ENCODE results near the gene HCAR3. TPM values are rescaled to one million over a fixed set of nuclear protein-coding genes. Genes with fewer than 3 reads are reported as not detected.
A peak's percentile ranks its signal among the peaks of the same experiment; 100 is the strongest.

The HCAR3 gene
- total RNA-seq, 1 experiment from 2014 or later: not detected

- TF ChIP-seq, protein P1, sequence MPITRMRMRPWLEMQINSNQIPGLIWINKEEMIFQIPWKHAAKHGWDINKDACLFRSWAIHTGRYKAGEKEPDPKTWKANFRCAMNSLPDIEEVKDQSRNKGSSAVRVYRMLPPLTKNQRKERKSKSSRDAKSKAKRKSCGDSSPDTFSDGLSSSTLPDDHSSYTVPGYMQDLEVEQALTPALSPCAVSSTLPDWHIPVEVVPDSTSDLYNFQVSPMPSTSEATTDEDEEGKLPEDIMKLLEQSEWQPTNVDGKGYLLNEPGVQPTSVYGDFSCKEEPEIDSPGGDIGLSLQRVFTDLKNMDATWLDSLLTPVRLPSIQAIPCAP (CRISPR knock-in tag; IDR thresholded peaks at IDR 0.05): no peak
- no peak for TF ChIP-seq NR3C1 (CRISPR knock-in tag; conservative IDR thresholded peaks at IDR 0.05; ENCODE audit: low read depth)
- no peak for TF ChIP-seq EMX1 (CRISPR knock-in tag; IDR thresholded peaks at IDR 0.05)
These were observed 36.7 kb upstream of the HCAR3 start (continued) for GRCh38 chr12:122753319-122753650.

GRCh38 chr12:122752464-122753318, 36.1 kb upstream of the HCAR3 start, which contains the start of gene DENR:
TSS of gene DENR (plus strand) at chr12:122752824. CDS start at chr12:122753702, 878 bp downstream.
- H3K4me3 Mint-ChIP-seq: peak within 1 kb of the TSS; percentile 97
- CTCF ChIA-PET: interaction anchor here (0.7 to 1.7 kb wide), 4 partner anchors 92 to 526 kb away, joined by 3 to 16 read pairs (median 4); no protein-coding TSS in a partner anchor
- peak; percentile 100 for DNase-seq (ENCODE audit: low spot score)
- peak within 1 kb of the TSS; percentile 99 for H3K27ac Mint-ChIP-seq
- POLR2A ChIA-PET: interaction anchor here (0.6 kb wide), 1 partner anchor 332 kb away, joined by 3 read pairs; no protein-coding TSS in a partner anchor
- peaks cover 35% of the 10 kb centered on the region for H3K4me1 Mint-ChIP-seq
- H3K27me3 Mint-ChIP-seq (ENCODE audit: low read depth): no peaks in the 10 kb centered on the region
- ATAC-seq: peak; percentile 87
- peaks cover 40% of the 10 kb centered on the region for H3K36me3 Mint-ChIP-seq
- peaks cover 4% of the 10 kb centered on the region for H3K9me3 Mint-ChIP-seq
- TF ChIP-seq, protein P2, sequence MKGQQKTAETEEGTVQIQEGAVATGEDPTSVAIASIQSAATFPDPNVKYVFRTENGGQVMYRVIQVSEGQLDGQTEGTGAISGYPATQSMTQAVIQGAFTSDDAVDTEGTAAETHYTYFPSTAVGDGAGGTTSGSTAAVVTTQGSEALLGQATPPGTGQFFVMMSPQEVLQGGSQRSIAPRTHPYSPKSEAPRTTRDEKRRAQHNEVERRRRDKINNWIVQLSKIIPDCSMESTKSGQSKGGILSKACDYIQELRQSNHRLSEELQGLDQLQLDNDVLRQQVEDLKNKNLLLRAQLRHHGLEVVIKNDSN (CRISPR knock-in tag; IDR thresholded peaks at IDR 0.05): peak; percentile 72
- TF ChIP-seq, protein P3, sequence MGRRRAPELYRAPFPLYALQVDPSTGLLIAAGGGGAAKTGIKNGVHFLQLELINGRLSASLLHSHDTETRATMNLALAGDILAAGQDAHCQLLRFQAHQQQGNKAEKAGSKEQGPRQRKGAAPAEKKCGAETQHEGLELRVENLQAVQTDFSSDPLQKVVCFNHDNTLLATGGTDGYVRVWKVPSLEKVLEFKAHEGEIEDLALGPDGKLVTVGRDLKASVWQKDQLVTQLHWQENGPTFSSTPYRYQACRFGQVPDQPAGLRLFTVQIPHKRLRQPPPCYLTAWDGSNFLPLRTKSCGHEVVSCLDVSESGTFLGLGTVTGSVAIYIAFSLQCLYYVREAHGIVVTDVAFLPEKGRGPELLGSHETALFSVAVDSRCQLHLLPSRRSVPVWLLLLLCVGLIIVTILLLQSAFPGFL (CRISPR knock-in tag; IDR thresholded peaks at IDR 0.05; ENCODE audit: borderline replicate concordance): no peak
- TF ChIP-seq MAX (CRISPR knock-in tag; IDR thresholded peaks at IDR 0.05) (peak; percentile 89), MXD4 (CRISPR knock-in tag; IDR thresholded peaks at IDR 0.05; ENCODE audit: borderline replicate concordance) (no peak), GRHL2 (CRISPR knock-in tag; IDR thresholded peaks at IDR 0.05; ENCODE audit: insufficient replicate concordance, severe bottlenecking) (no peak), NR3C1 (CRISPR knock-in tag; conservative IDR thresholded peaks at IDR 0.05; ENCODE audit: low read depth) (no peak), SMAD4 (CRISPR knock-in tag; IDR thresholded peaks at IDR 0.05) (no peak), MYBL2 (CRISPR knock-in tag; IDR thresholded peaks at IDR 0.05) (0 out of 2 replicates have a peak, but pooled peaks have one; percentile 32), SP1 (CRISPR knock-in tag; conservative IDR thresholded peaks at IDR 0.05) (peak; percentile 97), SMAD3 (CRISPR knock-in tag; IDR thresholded peaks at IDR 0.05; ENCODE audit: borderline replicate concordance) (peak; percentile 72; the same call in 1 of the 2 replicates), CTCF (IDR thresholded peaks at IDR 0.05) (peak; percentile 48; the same call in 1 of the 2 replicates), GABPB1 (CRISPR knock-in tag; IDR thresholded peaks at IDR 0.05) (peak; percentile 67)
- TF ChIP-seq, protein P4, sequence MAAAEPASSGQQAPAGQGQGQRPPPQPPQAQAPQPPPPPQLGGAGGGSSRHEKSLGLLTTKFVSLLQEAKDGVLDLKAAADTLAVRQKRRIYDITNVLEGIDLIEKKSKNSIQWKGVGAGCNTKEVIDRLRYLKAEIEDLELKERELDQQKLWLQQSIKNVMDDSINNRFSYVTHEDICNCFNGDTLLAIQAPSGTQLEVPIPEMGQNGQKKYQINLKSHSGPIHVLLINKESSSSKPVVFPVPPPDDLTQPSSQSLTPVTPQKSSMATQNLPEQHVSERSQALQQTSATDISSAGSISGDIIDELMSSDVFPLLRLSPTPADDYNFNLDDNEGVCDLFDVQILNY (CRISPR knock-in tag; IDR thresholded peaks at IDR 0.05): no peak; the same call in 1 of the 2 replicates
- TF ChIP-seq, protein P5, sequence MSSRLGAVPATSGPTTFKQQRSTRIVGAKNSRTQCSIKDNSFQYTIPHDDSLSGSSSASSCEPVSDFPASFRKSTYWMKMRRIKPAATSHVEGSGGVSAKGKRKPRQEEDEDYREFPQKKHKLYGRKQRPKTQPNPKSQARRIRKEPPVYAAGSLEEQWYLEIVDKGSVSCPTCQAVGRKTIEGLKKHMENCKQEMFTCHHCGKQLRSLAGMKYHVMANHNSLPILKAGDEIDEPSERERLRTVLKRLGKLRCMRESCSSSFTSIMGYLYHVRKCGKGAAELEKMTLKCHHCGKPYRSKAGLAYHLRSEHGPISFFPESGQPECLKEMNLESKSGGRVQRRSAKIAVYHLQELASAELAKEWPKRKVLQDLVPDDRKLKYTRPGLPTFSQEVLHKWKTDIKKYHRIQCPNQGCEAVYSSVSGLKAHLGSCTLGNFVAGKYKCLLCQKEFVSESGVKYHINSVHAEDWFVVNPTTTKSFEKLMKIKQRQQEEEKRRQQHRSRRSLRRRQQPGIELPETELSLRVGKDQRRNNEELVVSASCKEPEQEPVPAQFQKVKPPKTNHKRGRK (CRISPR knock-in tag; IDR thresholded peaks at IDR 0.05; ENCODE audit: borderline replicate concordance): no peak
- TF ChIP-seq, protein P6, sequence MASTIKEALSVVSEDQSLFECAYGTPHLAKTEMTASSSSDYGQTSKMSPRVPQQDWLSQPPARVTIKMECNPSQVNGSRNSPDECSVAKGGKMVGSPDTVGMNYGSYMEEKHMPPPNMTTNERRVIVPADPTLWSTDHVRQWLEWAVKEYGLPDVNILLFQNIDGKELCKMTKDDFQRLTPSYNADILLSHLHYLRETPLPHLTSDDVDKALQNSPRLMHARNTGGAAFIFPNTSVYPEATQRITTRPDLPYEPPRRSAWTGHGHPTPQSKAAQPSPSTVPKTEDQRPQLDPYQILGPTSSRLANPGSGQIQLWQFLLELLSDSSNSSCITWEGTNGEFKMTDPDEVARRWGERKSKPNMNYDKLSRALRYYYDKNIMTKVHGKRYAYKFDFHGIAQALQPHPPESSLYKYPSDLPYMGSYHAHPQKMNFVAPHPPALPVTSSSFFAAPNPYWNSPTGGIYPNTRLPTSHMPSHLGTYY (CRISPR knock-in tag; IDR thresholded peaks at IDR 0.05): no peak
- TF ChIP-seq, protein P7, sequence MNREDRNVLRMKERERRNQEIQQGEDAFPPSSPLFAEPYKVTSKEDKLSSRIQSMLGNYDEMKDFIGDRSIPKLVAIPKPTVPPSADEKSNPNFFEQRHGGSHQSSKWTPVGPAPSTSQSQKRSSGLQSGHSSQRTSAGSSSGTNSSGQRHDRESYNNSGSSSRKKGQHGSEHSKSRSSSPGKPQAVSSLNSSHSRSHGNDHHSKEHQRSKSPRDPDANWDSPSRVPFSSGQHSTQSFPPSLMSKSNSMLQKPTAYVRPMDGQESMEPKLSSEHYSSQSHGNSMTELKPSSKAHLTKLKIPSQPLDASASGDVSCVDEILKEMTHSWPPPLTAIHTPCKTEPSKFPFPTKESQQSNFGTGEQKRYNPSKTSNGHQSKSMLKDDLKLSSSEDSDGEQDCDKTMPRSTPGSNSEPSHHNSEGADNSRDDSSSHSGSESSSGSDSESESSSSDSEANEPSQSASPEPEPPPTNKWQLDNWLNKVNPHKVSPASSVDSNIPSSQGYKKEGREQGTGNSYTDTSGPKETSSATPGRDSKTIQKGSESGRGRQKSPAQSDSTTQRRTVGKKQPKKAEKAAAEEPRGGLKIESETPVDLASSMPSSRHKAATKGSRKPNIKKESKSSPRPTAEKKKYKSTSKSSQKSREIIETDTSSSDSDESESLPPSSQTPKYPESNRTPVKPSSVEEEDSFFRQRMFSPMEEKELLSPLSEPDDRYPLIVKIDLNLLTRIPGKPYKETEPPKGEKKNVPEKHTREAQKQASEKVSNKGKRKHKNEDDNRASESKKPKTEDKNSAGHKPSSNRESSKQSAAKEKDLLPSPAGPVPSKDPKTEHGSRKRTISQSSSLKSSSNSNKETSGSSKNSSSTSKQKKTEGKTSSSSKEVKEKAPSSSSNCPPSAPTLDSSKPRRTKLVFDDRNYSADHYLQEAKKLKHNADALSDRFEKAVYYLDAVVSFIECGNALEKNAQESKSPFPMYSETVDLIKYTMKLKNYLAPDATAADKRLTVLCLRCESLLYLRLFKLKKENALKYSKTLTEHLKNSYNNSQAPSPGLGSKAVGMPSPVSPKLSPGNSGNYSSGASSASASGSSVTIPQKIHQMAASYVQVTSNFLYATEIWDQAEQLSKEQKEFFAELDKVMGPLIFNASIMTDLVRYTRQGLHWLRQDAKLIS (CRISPR knock-in tag; IDR thresholded peaks at IDR 0.05; ENCODE audit: borderline replicate concordance): no peak
- TF ChIP-seq, protein P8, sequence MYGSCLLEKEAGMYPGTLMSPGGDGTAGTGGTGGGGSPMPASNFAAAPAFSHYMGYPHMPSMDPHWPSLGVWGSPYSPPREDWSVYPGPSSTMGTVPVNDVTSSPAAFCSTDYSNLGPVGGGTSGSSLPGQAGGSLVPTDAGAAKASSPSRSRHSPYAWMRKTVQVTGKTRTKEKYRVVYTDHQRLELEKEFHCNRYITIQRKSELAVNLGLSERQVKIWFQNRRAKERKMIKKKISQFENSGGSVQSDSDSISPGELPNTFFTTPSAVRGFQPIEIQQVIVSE (CRISPR knock-in tag; IDR thresholded peaks at IDR 0.05; ENCODE audit: borderline replicate concordance): no peak

Data from WTC11 (cell line).